Natural killer cell (primary cell): ENCODE results near the gene RPRD1A. TPM values are rescaled to one million over a fixed set of nuclear protein-coding genes. Genes with fewer than 3 reads are reported as not detected.
A peak's percentile ranks its signal among the peaks of the same experiment; 100 is the strongest.

ENCODE experiments used
- ATAC-seq, 3 donors: fragments of 150-1000 bp in 2 of 3; fragments of 200-7000 bp in 1 of 3; cut with Tn5 transposase; 1 replicate in 1 of 3; 2 replicates in 2 of 3; pipeline ENCODE4 v1.10.0; 2021; ENCODE audit warnings: mild to moderate bottlenecking in 2 of 3, moderate library complexity in 2 of 3
- DNase-seq, 2 donors: peaks; one replicate each; pipeline versions ENCODE4 v3.0.0 to v3.0.0-alpha.2; 2013 to 2021; ENCODE audit warnings: mixed read lengths in 1 of 2
- H3K27ac ChIP-seq: one replicate; pipeline ENCODE4 v1.5.1; 2013; ENCODE audit warnings: mild to moderate bottlenecking, low read length
- H3K27me3 ChIP-seq: one replicate; pipeline ENCODE4 v1.6.1; 2013; ENCODE audit warnings: low read length; ENCODE audit not compliant: control insufficient read depth, insufficient read depth
- H3K36me3 ChIP-seq: one replicate; pipeline ENCODE4 v1.6.1; 2013; ENCODE audit warnings: low read length; ENCODE audit not compliant: control insufficient read depth, insufficient read depth
- H3K4me1 ChIP-seq: one replicate; pipeline ENCODE4 v1.6.1; 2013; ENCODE audit warnings: low read length; ENCODE audit not compliant: control insufficient read depth, insufficient read depth
- H3K4me3 ChIP-seq: one replicate; pipeline ENCODE4 v1.5.1; 2013; ENCODE audit warnings: low read length
- H3K9me3 ChIP-seq: one replicate; pipeline ENCODE4 v1.6.1; 2013; ENCODE audit warnings: low read length; ENCODE audit not compliant: control insufficient read depth, insufficient read depth
- H3K27ac Mint-ChIP-seq, 2 donors: one replicate each; pipeline ENCODE4 v1.8.0; 2022; ENCODE audit warnings: mild to moderate bottlenecking in 2 of 2, mixed read lengths in 2 of 2, moderate library complexity in 1 of 2
- H3K27me3 Mint-ChIP-seq, 2 donors: one replicate each; pipeline ENCODE4 v1.8.0; 2022; ENCODE audit warnings: low read depth in 2 of 2, mixed read lengths in 2 of 2
- H3K36me3 Mint-ChIP-seq: one replicate; pipeline ENCODE4 v1.8.0; 2022; ENCODE audit warnings: mixed read lengths
- H3K4me1 Mint-ChIP-seq, 2 donors: one replicate each; pipeline ENCODE4 v1.8.0; 2022; ENCODE audit warnings: mixed read lengths in 2 of 2
- H3K4me3 Mint-ChIP-seq: one replicate; pipeline ENCODE4 v1.8.0; 2022; ENCODE audit warnings: mild to moderate bottlenecking, moderate library complexity, mixed read lengths
- H3K9me3 Mint-ChIP-seq, 2 donors: one replicate each; pipeline ENCODE4 v1.8.0; 2022; ENCODE audit warnings: mixed read lengths in 2 of 2
- WGBS: methylation state at CpG from one replicate; pipeline ENCODE4 v1.1.7; 2013; ENCODE audit warnings: missing lambda C conversion rate; ENCODE audit not compliant: insufficient coverage; 5-methylcytosine and 5-hydroxymethylcytosine counted together
- intact Hi-C: fragments of 100-400 bp; cut with micrococcal nuclease; formaldehyde crosslinking; loops from one replicate; pipeline ENCODE4 v1.14.2; 2022
- total RNA-seq, 4 donors: library from RNA; stranded (reverse); fragments of 120-200 nt in 1 of 4; gene quantifications; one replicate each; pipeline versions ENCODE4 v1.2.3 to v1.2.4, GENCODE V29; 2013 to 2022
- TF ChIP-seq, protein P1 (sequence below): fragments of 200-600 bp; IDR thresholded peaks from one replicate; pipeline ENCODE4 v1.8.0; 2022; ENCODE audit warnings: antibody characterized with exemption

RPRD1A gene
- total RNA-seq, 3 donors from 2014 or later (not counting 1 experiment from before 2014, with no cell fraction given), result 20.4 to 24.4 (median 23.3) TPM

DNA sequence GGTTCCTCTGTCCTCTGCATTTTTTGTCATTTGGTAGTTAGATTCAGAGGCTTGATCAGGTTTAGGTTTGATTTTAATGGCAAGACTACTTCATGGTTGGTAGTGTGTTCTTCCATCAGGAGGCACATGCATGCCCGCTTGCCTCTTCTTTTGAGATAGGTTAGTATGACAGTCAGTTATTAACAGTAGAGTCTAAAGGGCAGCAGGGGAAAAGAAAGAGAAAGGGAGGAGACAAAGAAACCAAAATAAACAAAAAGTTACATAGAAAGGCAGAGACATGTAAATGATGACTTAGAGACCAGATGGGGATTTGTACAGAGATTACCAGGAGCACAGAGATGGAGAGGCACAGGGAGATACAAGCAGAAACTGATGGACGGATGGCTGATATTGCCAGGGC is 105.0 kb downstream of the RPRD1A start:
- 97% methylated on average over 2 of the region's 2 CpGs for WGBS
- ATAC-seq, result no peak
- no peak for DNase-seq
- intact Hi-C loops, result no loop called here
- Histone ChIP-seq H3K4me3 (no peak overlapping the region), H3K27ac (no peak overlapping the region), H3K36me3 (no peaks in the 10 kb centered on the region), H3K9me3 (no peaks in the 10 kb centered on the region), H3K4me1 (no peaks in the 10 kb centered on the region), H3K27me3 (peaks cover 3% of the 10 kb centered on the region)
- Mint-ChIP-seq H3K36me3 (no peaks in the 10 kb centered on the region), H3K27ac (no peak overlapping the region), H3K4me3 (no peak overlapping the region), H3K4me1 (no peaks in the 10 kb centered on the region), H3K27me3 (peaks cover 23 to 28% of the 10 kb centered on the region in 2 donors), H3K9me3 (no peaks in the 10 kb centered on the region)
- TF ChIP-seq, protein P1, sequence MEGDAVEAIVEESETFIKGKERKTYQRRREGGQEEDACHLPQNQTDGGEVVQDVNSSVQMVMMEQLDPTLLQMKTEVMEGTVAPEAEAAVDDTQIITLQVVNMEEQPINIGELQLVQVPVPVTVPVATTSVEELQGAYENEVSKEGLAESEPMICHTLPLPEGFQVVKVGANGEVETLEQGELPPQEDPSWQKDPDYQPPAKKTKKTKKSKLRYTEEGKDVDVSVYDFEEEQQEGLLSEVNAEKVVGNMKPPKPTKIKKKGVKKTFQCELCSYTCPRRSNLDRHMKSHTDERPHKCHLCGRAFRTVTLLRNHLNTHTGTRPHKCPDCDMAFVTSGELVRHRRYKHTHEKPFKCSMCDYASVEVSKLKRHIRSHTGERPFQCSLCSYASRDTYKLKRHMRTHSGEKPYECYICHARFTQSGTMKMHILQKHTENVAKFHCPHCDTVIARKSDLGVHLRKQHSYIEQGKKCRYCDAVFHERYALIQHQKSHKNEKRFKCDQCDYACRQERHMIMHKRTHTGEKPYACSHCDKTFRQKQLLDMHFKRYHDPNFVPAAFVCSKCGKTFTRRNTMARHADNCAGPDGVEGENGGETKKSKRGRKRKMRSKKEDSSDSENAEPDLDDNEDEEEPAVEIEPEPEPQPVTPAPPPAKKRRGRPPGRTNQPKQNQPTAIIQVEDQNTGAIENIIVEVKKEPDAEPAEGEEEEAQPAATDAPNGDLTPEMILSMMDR, result no peak

DNA sequence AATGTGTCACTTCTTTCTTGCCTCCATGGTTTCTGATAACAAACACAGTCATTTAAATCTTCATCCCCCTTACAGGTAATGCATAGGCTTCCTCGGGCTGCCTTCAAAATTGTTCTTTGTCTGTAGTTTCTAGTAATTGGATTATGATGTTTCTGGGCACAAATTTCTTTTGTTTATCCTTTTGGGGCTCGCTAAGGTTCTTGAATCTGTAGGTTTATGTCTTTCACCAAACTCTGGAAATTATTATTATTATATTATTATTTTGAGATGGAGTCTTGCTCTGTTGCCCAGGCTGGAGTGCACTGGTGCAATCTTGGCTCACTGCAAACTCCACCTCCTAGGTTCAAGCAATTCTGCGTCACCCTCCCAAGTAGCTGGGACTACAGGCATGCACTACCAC is 111.1 kb downstream of the RPRD1A start:
- Mint-ChIP-seq H3K9me3 (no peaks in the 10 kb centered on the region), H3K4me1 (no peaks in the 10 kb centered on the region), H3K27ac (no peak overlapping the region), H3K4me3 (no peak overlapping the region), H3K27me3 (peaks cover 37 to 47% of the 10 kb centered on the region in 2 donors), H3K36me3 (no peaks in the 10 kb centered on the region)
- DNase-seq (no peak), ATAC-seq (no peak)
- 100% methylated on average over 1 of the region's 3 CpGs for WGBS
- Histone ChIP-seq H3K36me3 (no peaks in the 10 kb centered on the region), H3K4me1 (no peaks in the 10 kb centered on the region), H3K27me3 (peaks cover 6% of the 10 kb centered on the region), H3K9me3 (no peaks in the 10 kb centered on the region), H3K4me3 (no peak overlapping the region), H3K27ac (no peak overlapping the region)
- TF ChIP-seq, protein P1, result no peak
- intact Hi-C loops, result no loop called here

DNA sequence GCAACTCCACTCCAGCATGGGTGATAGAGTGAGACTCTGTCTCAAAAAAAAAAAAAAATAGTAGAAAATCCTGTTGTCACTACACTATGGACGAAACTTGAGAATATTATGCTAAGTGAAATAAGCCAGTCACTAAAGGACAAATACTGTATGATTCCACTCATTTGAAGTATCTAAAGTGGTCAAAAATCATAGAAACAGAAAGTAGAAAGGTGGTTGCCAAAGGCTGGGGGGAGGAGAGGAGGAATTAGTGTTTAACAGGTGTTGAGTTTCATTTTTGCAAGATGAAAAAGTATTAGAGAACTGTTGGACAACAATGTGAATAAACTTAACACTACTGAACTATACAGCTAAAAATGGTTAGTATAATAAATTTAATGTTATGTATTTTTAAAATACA is 113.7 kb downstream of the RPRD1A start:
- TF ChIP-seq, protein P1, result no peak
- ATAC-seq, result no peak
- Mint-ChIP-seq H3K4me1 (peaks cover 4 to 6% of the 10 kb centered on the region in 2 donors), H3K4me3 (no peak overlapping the region), H3K27me3 (peaks cover 44% of the 10 kb centered on the region in 2 donors), H3K9me3 (no peaks in the 10 kb centered on the region), H3K36me3 (no peaks in the 10 kb centered on the region), H3K27ac (no peak overlapping the region)
- no peaks in the 10 kb centered on the region for H3K9me3 ChIP-seq
- H3K27me3 ChIP-seq, result peaks cover 9% of the 10 kb centered on the region
- intact Hi-C loops, result loop anchor here (5.0 kb wide), 1 partner anchor 366 kb away; no protein-coding TSS in a partner anchor
- WGBS, result 80% methylated on average over 1 of the region's 1 CpG
- DNase-seq, result no peak
- H3K4me1 ChIP-seq, result peaks cover 7% of the 10 kb centered on the region
- H3K36me3 ChIP-seq, result no peaks in the 10 kb centered on the region
- no peak overlapping the region for H3K27ac ChIP-seq
- no peak overlapping the region for H3K4me3 ChIP-seq

DNA sequence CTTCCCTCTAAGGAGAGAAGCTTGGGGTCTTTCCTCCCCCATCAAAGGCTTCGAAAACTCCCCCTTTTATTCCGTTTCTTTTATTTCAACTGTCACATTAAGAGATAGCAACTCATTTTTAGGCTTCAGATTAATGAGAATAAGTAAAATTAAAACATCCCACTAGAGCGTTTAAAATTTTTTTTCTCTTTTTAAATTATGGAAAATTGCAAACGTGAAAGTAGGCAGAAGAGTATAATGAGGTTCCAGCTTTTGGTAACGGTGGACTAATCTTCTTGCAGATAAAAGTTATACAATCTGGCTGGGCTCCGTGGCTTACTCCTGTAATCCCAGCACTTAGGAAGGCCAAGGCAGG is 116.8 kb downstream of the RPRD1A start:
- intact Hi-C loops, result loop anchor here (1.0 to 5.0 kb wide), 4 partner anchors 194 to 564 kb away; no protein-coding TSS in a partner anchor
- WGBS, result 33% methylated on average over 3 of the region's 6 CpGs
- H3K9me3 ChIP-seq, result no peaks in the 10 kb centered on the region
- TF ChIP-seq, protein P1, result peak; percentile 9
- peaks cover 4 to 6% of the 10 kb centered on the region in 2 donors for H3K4me1 Mint-ChIP-seq
- no peaks in the 10 kb centered on the region for H3K9me3 Mint-ChIP-seq
- H3K4me3 ChIP-seq, result peak overlapping the region; percentile 36
- H3K36me3 Mint-ChIP-seq, result no peaks in the 10 kb centered on the region
- DNase-seq (no peak), ATAC-seq (no peak)
- peaks cover 6% of the 10 kb centered on the region for H3K27me3 ChIP-seq
- no peak overlapping the region for H3K27ac Mint-ChIP-seq
- H3K27ac ChIP-seq, result no peak overlapping the region
- H3K4me3 Mint-ChIP-seq, result peak overlapping the region; percentile 90
- H3K4me1 ChIP-seq, result peaks cover 7% of the 10 kb centered on the region
- H3K36me3 ChIP-seq, result no peaks in the 10 kb centered on the region
- peaks cover 22 to 33% of the 10 kb centered on the region in 2 donors for H3K27me3 Mint-ChIP-seq
